GM18907 (cell line): Measurements from ENCODE around the gene AFDN.

Experiments
- ATAC-seq: cut with Tn5 transposase; IDR thresholded peaks from one replicate; pipeline ENCODE4 v1.9.1; 2021; ENCODE audit warnings: mild to moderate bottlenecking, moderate library complexity; ENCODE audit not compliant: unreplicated experiment

AFDN gene

GRCh38 chr6:167840526-167841179 lies 13.9 kb downstream of the AFDN start:
- ATAC-seq: no peak

GRCh38 chr6:167841981-167842380 lies 15.3 kb downstream of the AFDN start:
- no peak for ATAC-seq

- no peak for ATAC-seq
Measured at GRCh38 chr6:167842457-167842856, 15.7 kb downstream of the AFDN start.

- ATAC-seq: no peak
Measured at GRCh38 chr6:167843023-167843422, 16.3 kb downstream of the AFDN start.

GRCh38 chr6:167845856-167846255 lies 19.1 kb downstream of the AFDN start:
- ATAC-seq: no peak

- ATAC-seq: no peak
Measured at GRCh38 chr6:167846997-167847606, 20.4 kb downstream of the AFDN start.

- ATAC-seq: no peak
Measured at GRCh38 chr6:167847936-167848335, 21.2 kb downstream of the AFDN start.

- no peak for ATAC-seq
Measured at GRCh38 chr6:167848783-167849182, 22.1 kb downstream of the AFDN start.

- no peak for ATAC-seq
Measured at GRCh38 chr6:167849846-167850459, 23.2 kb downstream of the AFDN start.

- ATAC-seq: no peak
Measured at GRCh38 chr6:167850782-167851181, 24.1 kb downstream of the AFDN start.

GRCh38 chr6:167851370-167851952 lies 24.8 kb downstream of the AFDN start:
- no peak for ATAC-seq

- no peak for ATAC-seq
Measured at GRCh38 chr6:167855825-167856425, 29.2 kb downstream of the AFDN start.

- ATAC-seq: no peak
Measured at GRCh38 chr6:167856474-167856873, 29.8 kb downstream of the AFDN start.

GRCh38 chr6:167856999-167857660 lies 30.4 kb downstream of the AFDN start:
- no peak for ATAC-seq

- no peak for ATAC-seq
Measured at GRCh38 chr6:167858086-167858591, 31.4 kb downstream of the AFDN start.

GRCh38 chr6:167858842-167859664 lies 32.3 kb downstream of the AFDN start:
- no peak for ATAC-seq

- no peak for ATAC-seq
Measured at GRCh38 chr6:167860550-167861226, 34.0 kb downstream of the AFDN start.

GRCh38 chr6:167861424-167861823 lies 34.7 kb downstream of the AFDN start:
- no peak for ATAC-seq

- no peak for ATAC-seq
Measured at GRCh38 chr6:167863897-167864296, 37.2 kb downstream of the AFDN start.
